C4-2B (cell line): Measurements from ENCODE around the gene ANAPC5.

Experiments used
- CTCF ChIP-seq: fragments of 450-650 bp; conservative IDR thresholded peaks from 2 replicates; pipeline ENCODE4 v1.5.1; 2017; ENCODE audit warnings: mild to moderate bottlenecking
- ZFX ChIP-seq: fragments of 450-650 bp; IDR thresholded peaks from 2 replicates; pipeline ENCODE4 v1.6.1; 2017

- TF ChIP-seq CTCF (no peak), ZFX (no peak)
Observed at GRCh38 chr12:121264135-121264534, 88.1 kb downstream of the ANAPC5 start.
